Parathyroid adenoma (tissue), 2 donors: Measurements from ENCODE around the gene NLGN4X.
A peak's percentile ranks its signal among the peaks of the same experiment; 100 is the strongest.

Experiments used
- H2AFZ ChIP-seq: fragments of 300-600 bp; sonication (generic); one replicate; pipeline ENCODE4 v1.7.0; 2017; ENCODE audit warnings: antibody characterized with exemption, mild to moderate bottlenecking
- H3K27ac ChIP-seq: fragments of 300-600 bp; sonication (generic); one replicate; pipeline ENCODE4 v1.7.0; 2017
- H3K27me3 ChIP-seq: fragments of 300-600 bp; sonication (generic); one replicate; pipeline ENCODE4 v1.7.0; 2017; ENCODE audit warnings: low read length; ENCODE audit not compliant: control insufficient read depth, insufficient read depth
- H3K36me3 ChIP-seq: fragments of 300-600 bp; sonication (generic); one replicate; pipeline ENCODE4 v1.7.0; 2017; ENCODE audit warnings: low read length; ENCODE audit not compliant: control insufficient read depth, insufficient read depth
- H3K4me1 ChIP-seq: fragments of 300-600 bp; sonication (generic); one replicate; pipeline ENCODE4 v1.7.0; 2017; ENCODE audit warnings: control low read depth
- H3K4me2 ChIP-seq: fragments of 300-600 bp; sonication (generic); one replicate; pipeline ENCODE4 v1.7.0; 2017; ENCODE audit warnings: low read length
- H3K4me3 ChIP-seq: fragments of 300-600 bp; sonication (generic); one replicate; pipeline ENCODE4 v1.7.0; 2017; ENCODE audit warnings: low read depth, low read length
- H3K79me2 ChIP-seq: fragments of 300-600 bp; sonication (generic); one replicate; pipeline ENCODE4 v1.7.0; 2017; ENCODE audit warnings: control low read depth
- H3K9ac ChIP-seq: fragments of 300-600 bp; sonication (generic); one replicate; pipeline ENCODE4 v1.7.0; 2017; ENCODE audit warnings: mild to moderate bottlenecking
- H3K9me3 ChIP-seq: fragments of 300-600 bp; sonication (generic); one replicate; pipeline ENCODE4 v1.7.0; 2017; ENCODE audit warnings: low read length; ENCODE audit not compliant: control insufficient read depth
- TF ChIP-seq, protein P1 (sequence below): fragments of 300-600 bp; sonication (generic); IDR thresholded peaks from one replicate; pipeline ENCODE4 v1.7.0; 2017; ENCODE audit warnings: antibody characterized with exemption, mild to moderate bottlenecking
- donor health status: primary hyperparathyroidism.

Gene NLGN4X

GRCh38 chrX:6026980-6027379 lies 201.7 kb downstream of the NLGN4X start:
- Histone ChIP-seq H3K4me2 (peak overlapping the region; percentile 49), H3K27me3 (no peaks in the 10 kb centered on the region), H3K9ac (no peak overlapping the region), H3K27ac (peak overlapping the region; percentile 51), H3K4me3 (no peak overlapping the region), H3K9me3 (no peaks in the 10 kb centered on the region), H3K4me1 (peaks cover 2% of the 10 kb centered on the region), H3K36me3 (no peaks in the 10 kb centered on the region), H3K79me2 (no peaks in the 10 kb centered on the region), H2AFZ (no peak overlapping the region)
- TF ChIP-seq, protein P1, sequence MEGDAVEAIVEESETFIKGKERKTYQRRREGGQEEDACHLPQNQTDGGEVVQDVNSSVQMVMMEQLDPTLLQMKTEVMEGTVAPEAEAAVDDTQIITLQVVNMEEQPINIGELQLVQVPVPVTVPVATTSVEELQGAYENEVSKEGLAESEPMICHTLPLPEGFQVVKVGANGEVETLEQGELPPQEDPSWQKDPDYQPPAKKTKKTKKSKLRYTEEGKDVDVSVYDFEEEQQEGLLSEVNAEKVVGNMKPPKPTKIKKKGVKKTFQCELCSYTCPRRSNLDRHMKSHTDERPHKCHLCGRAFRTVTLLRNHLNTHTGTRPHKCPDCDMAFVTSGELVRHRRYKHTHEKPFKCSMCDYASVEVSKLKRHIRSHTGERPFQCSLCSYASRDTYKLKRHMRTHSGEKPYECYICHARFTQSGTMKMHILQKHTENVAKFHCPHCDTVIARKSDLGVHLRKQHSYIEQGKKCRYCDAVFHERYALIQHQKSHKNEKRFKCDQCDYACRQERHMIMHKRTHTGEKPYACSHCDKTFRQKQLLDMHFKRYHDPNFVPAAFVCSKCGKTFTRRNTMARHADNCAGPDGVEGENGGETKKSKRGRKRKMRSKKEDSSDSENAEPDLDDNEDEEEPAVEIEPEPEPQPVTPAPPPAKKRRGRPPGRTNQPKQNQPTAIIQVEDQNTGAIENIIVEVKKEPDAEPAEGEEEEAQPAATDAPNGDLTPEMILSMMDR: no peak

- peak overlapping the region; percentile 49 for H3K4me2 ChIP-seq
- peak overlapping the region; percentile 51 for H3K27ac ChIP-seq
- no peaks in the 10 kb centered on the region for H3K36me3 ChIP-seq
- H3K27me3 ChIP-seq: no peaks in the 10 kb centered on the region
- peaks cover 2% of the 10 kb centered on the region for H3K4me1 ChIP-seq
- peak overlapping the region; percentile 11 for H3K4me3 ChIP-seq
- no peaks in the 10 kb centered on the region for H3K9me3 ChIP-seq
- TF ChIP-seq, protein P1: no peak
- H2AFZ ChIP-seq: no peak overlapping the region
- H3K79me2 ChIP-seq: no peaks in the 10 kb centered on the region
- no peak overlapping the region for H3K9ac ChIP-seq
These were observed 202.2 kb downstream of the NLGN4X start for GRCh38 chrX:6026429-6026828.

- Histone ChIP-seq H3K27ac (no peak overlapping the region), H3K4me3 (no peak overlapping the region)
These were observed 204.5 kb downstream of the NLGN4X start for GRCh38 chrX:6024204-6024603.

GRCh38 chrX:6021316-6022091 lies 207.2 kb downstream of the NLGN4X start:
- Histone ChIP-seq H3K36me3 (no peaks in the 10 kb centered on the region), H3K9ac (no peak overlapping the region), H3K4me2 (no peak overlapping the region), H3K79me2 (no peaks in the 10 kb centered on the region), H3K9me3 (no peaks in the 10 kb centered on the region), H3K4me3 (no peak overlapping the region), H3K27me3 (no peaks in the 10 kb centered on the region), H3K27ac (no peak overlapping the region), H3K4me1 (peaks cover 2% of the 10 kb centered on the region), H2AFZ (no peak overlapping the region)
- TF ChIP-seq, protein P1: peak; percentile 70

More at GRCh38 chrX:6024204-6024603, 204.5 kb downstream of the NLGN4X start:
- Histone ChIP-seq H3K9ac (no peak overlapping the region), H2AFZ (no peak overlapping the region), H3K27me3 (no peaks in the 10 kb centered on the region), H3K79me2 (no peaks in the 10 kb centered on the region), H3K9me3 (no peaks in the 10 kb centered on the region), H3K4me2 (no peak overlapping the region), H3K36me3 (no peaks in the 10 kb centered on the region), H3K4me1 (peaks cover 2% of the 10 kb centered on the region)
- TF ChIP-seq, protein P1: no peak

- no peaks in the 10 kb centered on the region for H3K36me3 ChIP-seq
- H3K27ac ChIP-seq: no peak overlapping the region
- H3K4me3 ChIP-seq: no peak overlapping the region
- peaks cover 2% of the 10 kb centered on the region for H3K4me1 ChIP-seq
- no peak overlapping the region for H2AFZ ChIP-seq
- H3K9ac ChIP-seq: no peak overlapping the region
- H3K4me2 ChIP-seq: no peak overlapping the region
- no peaks in the 10 kb centered on the region for H3K79me2 ChIP-seq
- H3K27me3 ChIP-seq: no peaks in the 10 kb centered on the region
- H3K9me3 ChIP-seq: no peaks in the 10 kb centered on the region
- TF ChIP-seq, protein P1: no peak
These were observed 209.6 kb downstream of the NLGN4X start for GRCh38 chrX:6019076-6019475.
